GM23338 (cell line): Measurements from ENCODE around the gene FOXO3. TPM values are rescaled to one million over a fixed set of nuclear protein-coding genes. Genes with fewer than 3 reads are reported as not detected.

Source experiments
- ATAC-seq: fragments of 200-7000 bp; cut with Tn5 transposase; 3 replicates; pipeline ENCODE4 v1.9.1; 2020
- DNase-seq: peaks from one replicate; pipeline ENCODE4 v3.0.0-alpha.2; 2015; ENCODE audit warnings: low spot score
- H2AFZ ChIP-seq: fragments of 200-600 bp; sonication (generic); 2 replicates; pipeline ENCODE4 v1.8.0; 2016; ENCODE audit warnings: antibody characterized with exemption, mild to moderate bottlenecking, moderate library complexity
- H3F3A ChIP-seq: fragments of 200-600 bp; sonication (generic); replicated peaks from 2 replicates; pipeline ENCODE4 v1.8.0; 2017; ENCODE audit warnings: antibody characterized with exemption, mixed run types, low read depth
- H3K27ac ChIP-seq: fragments of 200-600 bp; sonication (generic); 2 replicates; pipeline ENCODE4 v1.6.1; 2016; ENCODE audit warnings: low read depth
- H3K27me3 ChIP-seq: fragments of 200-600 bp; sonication (generic); 2 replicates; pipeline ENCODE4 v1.8.0; 2016; ENCODE audit warnings: mild to moderate bottlenecking, mixed run types, moderate library complexity; ENCODE audit not compliant: insufficient read depth
- H3K36me3 ChIP-seq: fragments of 200-600 bp; sonication (generic); 2 replicates; pipeline ENCODE4 v1.8.0; 2016; ENCODE audit warnings: mild to moderate bottlenecking; ENCODE audit not compliant: insufficient read depth
- H3K4me1 ChIP-seq: fragments of 200-600 bp; sonication (generic); 2 replicates; pipeline ENCODE4 v1.8.0; 2016; ENCODE audit warnings: mild to moderate bottlenecking, moderate library complexity; ENCODE audit not compliant: insufficient read depth
- H3K4me2 ChIP-seq: fragments of 200-600 bp; sonication (generic); 2 replicates; pipeline ENCODE4 v1.7.1; 2017; ENCODE audit warnings: mixed run types
- H3K4me3 ChIP-seq: fragments of 200-600 bp; sonication (generic); 2 replicates; pipeline ENCODE4 v1.6.1; 2016; ENCODE audit warnings: mixed run types
- H3K79me2 ChIP-seq: fragments of 200-600 bp; sonication (generic); replicated peaks from 2 replicates; pipeline ENCODE4 v1.8.0; 2017; ENCODE audit warnings: mild to moderate bottlenecking; ENCODE audit not compliant: insufficient read depth
- H3K9me2 ChIP-seq: fragments of 200-600 bp; sonication (generic); 2 replicates; pipeline ENCODE4 v1.8.0; 2017; ENCODE audit not compliant: insufficient read depth
- H4K20me1 ChIP-seq: fragments of 200-600 bp; sonication (generic); replicated peaks from 2 replicates; pipeline ENCODE4 v1.8.0; 2017; ENCODE audit warnings: mild to moderate bottlenecking; ENCODE audit not compliant: insufficient read depth
- H3K27ac Mint-ChIP-seq: 2 replicates; pipeline ENCODE4 v1.8.0; 2020; ENCODE audit warnings: inconsistent platforms, mild to moderate bottlenecking, moderate library complexity, mixed read lengths
- H3K27me3 Mint-ChIP-seq: 3 replicates; pipeline ENCODE4 v1.8.0; 2022; ENCODE audit warnings: low read depth, mild to moderate bottlenecking, moderate library complexity, mixed read lengths, inconsistent platforms; ENCODE audit not compliant: insufficient read depth, poor library complexity
- H3K36me3 Mint-ChIP-seq: 3 replicates; pipeline ENCODE4 v1.8.0; 2021; ENCODE audit warnings: low read depth, mild to moderate bottlenecking, inconsistent platforms, moderate library complexity, mixed read lengths
- H3K4me1 Mint-ChIP-seq: 3 replicates; pipeline ENCODE4 v1.8.0; 2020; ENCODE audit warnings: mild to moderate bottlenecking, inconsistent platforms, mixed read lengths
- H3K4me3 Mint-ChIP-seq: 3 replicates; pipeline ENCODE4 v1.8.0; 2021; ENCODE audit warnings: moderate library complexity, mild to moderate bottlenecking, inconsistent platforms, mixed read lengths
- H3K9me3 Mint-ChIP-seq: 3 replicates; pipeline ENCODE4 v1.8.0; 2020; ENCODE audit warnings: moderate library complexity, mild to moderate bottlenecking, inconsistent platforms, mixed read lengths
- CREB1 ChIP-seq: fragments of 250-450 bp; sonication (Bioruptor Pico); IDR thresholded peaks from 2 replicates; pipeline ENCODE4 v1.5.0; 2020; ENCODE audit warnings: low read depth, mild to moderate bottlenecking, moderate library complexity
- EZH2 ChIP-seq: fragments of 200-600 bp; sonication (generic); IDR thresholded peaks from one replicate; pipeline ENCODE4 v1.8.0; 2017; ENCODE audit warnings: antibody characterized with exemption, mild to moderate bottlenecking, low read depth; ENCODE audit not compliant: unreplicated experiment
- EZH2phosphoT487 ChIP-seq: fragments of 200-600 bp; sonication (generic); IDR thresholded peaks from one replicate; pipeline ENCODE4 v1.8.1; 2018; ENCODE audit warnings: antibody characterized with exemption; ENCODE audit not compliant: unreplicated experiment
- JUNB ChIP-seq: IDR thresholded peaks from one replicate; pipeline ENCODE4 v1.6.1; 2016; ENCODE audit warnings: antibody characterized with exemption; ENCODE audit not compliant: unreplicated experiment
- NANOG ChIP-seq: IDR thresholded peaks from 2 replicates; pipeline ENCODE4 v1.6.1; 2016; ENCODE audit warnings: antibody characterized with exemption, borderline replicate concordance
- STAT1 ChIP-seq: IDR thresholded peaks from one replicate; pipeline ENCODE4 v1.6.1; 2016; ENCODE audit warnings: antibody characterized with exemption; ENCODE audit not compliant: unreplicated experiment
- ZNF114 ChIP-seq: fragments of 250-450 bp; sonication (Bioruptor Pico); IDR thresholded peaks from 2 replicates; pipeline ENCODE4 v1.5.0; 2020; ENCODE audit warnings: mild to moderate bottlenecking, moderate library complexity
- ZNF331 ChIP-seq: fragments of 250-450 bp; sonication (Bioruptor Pico); IDR thresholded peaks from 2 replicates; pipeline ENCODE4 v1.5.0; 2020; ENCODE audit warnings: low read depth, mild to moderate bottlenecking, moderate library complexity
- polyA plus RNA-seq: library from polyadenylated mRNA; unstranded; fragments of >200 nt; fragmentation: Nextera tagmentation; extraction: Ambion mirVana; gene quantifications from 2 replicates; pipeline ENCODE4 v1.2.1, GENCODE V29; 2016
- total RNA-seq: library from RNA; depleted of rRNA; stranded (reverse); fragments of >200 nt; shearing (Covaris generic); gene quantifications from 2 replicates; pipeline ENCODE4 v1.2.3, GENCODE V29; 2014
- TF ChIP-seq, protein P1 (sequence below): fragments of 250-450 bp; sonication (Bioruptor Pico); IDR thresholded peaks from 2 replicates; pipeline ENCODE4 v1.5.0; 2020; ENCODE audit warnings: mild to moderate bottlenecking, moderate library complexity
- TF ChIP-seq, protein P2 (sequence below), 2 experiments: fragments of 200-600 bp in 1 of 2; sonication (generic) in 1 of 2; conservative IDR thresholded peaks; 2 replicates each; pipeline versions ENCODE4 v1.5.1 to v1.6.1; 2016 to 2017; ENCODE audit warnings: antibody characterized with exemption in 2 of 2, low read depth in 2 of 2, mild to moderate bottlenecking in 2 of 2, moderate library complexity in 1 of 2
- TF ChIP-seq, protein P3 (sequence below): IDR thresholded peaks from one replicate; pipeline ENCODE4 v1.6.1; 2018; ENCODE audit warnings: antibody characterized with exemption; ENCODE audit not compliant: unreplicated experiment

The FOXO3 gene
- total and polyA plus RNA-seq, 2 experiments from 2014 or later, result 9.8 to 20.2 TPM

DNA sequence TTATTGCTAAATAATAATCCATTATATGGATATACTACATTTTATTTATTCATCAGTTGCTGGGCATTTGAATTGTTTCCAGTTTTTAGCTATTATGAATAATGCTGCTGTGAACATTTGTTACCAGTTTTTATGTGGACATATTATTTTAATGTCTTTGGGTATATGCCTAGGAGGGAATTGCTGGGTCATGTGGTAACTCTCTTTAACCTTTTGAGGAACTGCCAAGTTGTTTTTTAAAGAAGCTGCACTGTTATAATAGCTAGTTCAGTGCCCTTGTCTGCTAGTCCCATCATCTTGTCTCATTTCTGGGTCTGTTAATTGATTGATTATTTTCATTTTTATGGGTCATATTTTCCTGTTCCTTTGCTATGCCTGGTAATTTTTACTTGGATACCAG lies 56.3 kb downstream of the FOXO3 start:
- H3K4me3 Mint-ChIP-seq, result no peak overlapping the region
- ATAC-seq, result no peak

More for the DNA sequence above, 56.3 kb downstream of the FOXO3 start:
- Histone ChIP-seq H3F3A (no peaks in the 10 kb centered on the region), H3K36me3 (no peaks in the 10 kb centered on the region), H3K79me2 (peaks cover 93% of the 10 kb centered on the region), H4K20me1 (peaks cover 3% of the 10 kb centered on the region; the same call in 1 of the 2 replicates), H3K27me3 (no peaks in the 10 kb centered on the region), H3K9me2 (no peaks in the 10 kb centered on the region), H3K4me1 (no peaks in the 10 kb centered on the region; the same call in 1 of the 2 replicates), H3K4me2 (no peak overlapping the region), H2AFZ (no peak overlapping the region), H3K4me3 (no peak overlapping the region), H3K27ac (no peak overlapping the region)
- no peak overlapping the region for H3K27ac Mint-ChIP-seq
- peaks cover 8% of the 10 kb centered on the region; the same call in 2 of the 3 replicates for H3K9me3 Mint-ChIP-seq
- no peak for DNase-seq
- no peaks in the 10 kb centered on the region for H3K27me3 Mint-ChIP-seq
- peaks cover 20% of the 10 kb centered on the region for H3K4me1 Mint-ChIP-seq
- no peak for TF ChIP-seq ZNF114 (CRISPR knock-in tag)
- TF ChIP-seq JUNB, result no peak
- TF ChIP-seq EZH2, result no peak
- TF ChIP-seq, protein P1, sequence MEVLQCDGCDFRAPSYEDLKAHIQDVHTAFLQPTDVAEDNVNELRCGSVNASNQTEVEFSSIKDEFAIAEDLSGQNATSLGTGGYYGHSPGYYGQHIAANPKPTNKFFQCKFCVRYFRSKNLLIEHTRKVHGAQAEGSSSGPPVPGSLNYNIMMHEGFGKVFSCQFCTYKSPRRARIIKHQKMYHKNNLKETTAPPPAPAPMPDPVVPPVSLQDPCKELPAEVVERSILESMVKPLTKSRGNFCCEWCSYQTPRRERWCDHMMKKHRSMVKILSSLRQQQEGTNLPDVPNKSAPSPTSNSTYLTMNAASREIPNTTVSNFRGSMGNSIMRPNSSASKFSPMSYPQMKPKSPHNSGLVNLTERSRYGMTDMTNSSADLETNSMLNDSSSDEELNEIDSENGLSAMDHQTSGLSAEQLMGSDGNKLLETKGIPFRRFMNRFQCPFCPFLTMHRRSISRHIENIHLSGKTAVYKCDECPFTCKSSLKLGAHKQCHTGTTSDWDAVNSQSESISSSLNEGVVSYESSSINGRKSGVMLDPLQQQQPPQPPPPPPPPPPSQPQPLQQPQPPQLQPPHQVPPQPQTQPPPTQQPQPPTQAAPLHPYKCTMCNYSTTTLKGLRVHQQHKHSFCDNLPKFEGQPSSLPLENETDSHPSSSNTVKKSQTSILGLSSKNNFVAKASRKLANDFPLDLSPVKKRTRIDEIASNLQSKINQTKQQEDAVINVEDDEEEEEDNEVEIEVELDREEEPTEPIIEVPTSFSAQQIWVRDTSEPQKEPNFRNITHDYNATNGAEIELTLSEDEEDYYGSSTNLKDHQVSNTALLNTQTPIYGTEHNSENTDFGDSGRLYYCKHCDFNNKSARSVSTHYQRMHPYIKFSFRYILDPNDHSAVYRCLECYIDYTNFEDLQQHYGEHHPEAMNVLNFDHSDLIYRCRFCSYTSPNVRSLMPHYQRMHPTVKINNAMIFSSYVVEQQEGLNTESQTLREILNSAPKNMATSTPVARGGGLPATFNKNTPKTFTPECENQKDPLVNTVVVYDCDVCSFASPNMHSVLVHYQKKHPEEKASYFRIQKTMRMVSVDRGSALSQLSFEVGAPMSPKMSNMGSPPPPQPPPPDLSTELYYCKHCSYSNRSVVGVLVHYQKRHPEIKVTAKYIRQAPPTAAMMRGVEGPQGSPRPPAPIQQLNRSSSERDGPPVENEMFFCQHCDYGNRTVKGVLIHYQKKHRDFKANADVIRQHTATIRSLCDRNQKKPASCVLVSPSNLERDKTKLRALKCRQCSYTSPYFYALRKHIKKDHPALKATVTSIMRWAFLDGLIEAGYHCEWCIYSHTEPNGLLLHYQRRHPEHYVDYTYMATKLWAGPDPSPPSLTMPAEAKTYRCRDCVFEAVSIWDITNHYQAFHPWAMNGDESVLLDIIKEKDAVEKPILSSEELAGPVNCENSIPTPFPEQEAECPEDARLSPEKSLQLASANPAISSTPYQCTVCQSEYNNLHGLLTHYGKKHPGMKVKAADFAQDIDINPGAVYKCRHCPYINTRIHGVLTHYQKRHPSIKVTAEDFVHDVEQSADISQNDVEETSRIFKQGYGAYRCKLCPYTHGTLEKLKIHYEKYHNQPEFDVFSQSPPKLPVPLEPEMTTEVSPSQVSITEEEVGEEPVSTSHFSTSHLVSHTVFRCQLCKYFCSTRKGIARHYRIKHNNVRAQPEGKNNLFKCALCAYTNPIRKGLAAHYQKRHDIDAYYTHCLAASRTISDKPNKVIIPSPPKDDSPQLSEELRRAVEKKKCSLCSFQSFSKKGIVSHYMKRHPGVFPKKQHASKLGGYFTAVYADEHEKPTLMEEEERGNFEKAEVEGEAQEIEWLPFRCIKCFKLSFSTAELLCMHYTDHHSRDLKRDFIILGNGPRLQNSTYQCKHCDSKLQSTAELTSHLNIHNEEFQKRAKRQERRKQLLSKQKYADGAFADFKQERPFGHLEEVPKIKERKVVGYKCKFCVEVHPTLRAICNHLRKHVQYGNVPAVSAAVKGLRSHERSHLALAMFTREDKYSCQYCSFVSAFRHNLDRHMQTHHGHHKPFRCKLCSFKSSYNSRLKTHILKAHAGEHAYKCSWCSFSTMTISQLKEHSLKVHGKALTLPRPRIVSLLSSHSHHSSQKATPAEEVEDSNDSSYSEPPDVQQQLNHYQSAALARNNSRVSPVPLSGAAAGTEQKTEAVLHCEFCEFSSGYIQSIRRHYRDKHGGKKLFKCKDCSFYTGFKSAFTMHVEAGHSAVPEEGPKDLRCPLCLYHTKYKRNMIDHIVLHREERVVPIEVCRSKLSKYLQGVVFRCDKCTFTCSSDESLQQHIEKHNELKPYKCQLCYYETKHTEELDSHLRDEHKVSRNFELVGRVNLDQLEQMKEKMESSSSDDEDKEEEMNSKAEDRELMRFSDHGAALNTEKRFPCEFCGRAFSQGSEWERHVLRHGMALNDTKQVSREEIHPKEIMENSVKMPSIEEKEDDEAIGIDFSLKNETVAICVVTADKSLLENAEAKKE (CRISPR knock-in tag), result no peak
- no peak for TF ChIP-seq ZNF331 (CRISPR knock-in tag)
- TF ChIP-seq NANOG, result no peak
- TF ChIP-seq CREB1 (CRISPR knock-in tag), result no peak
- TF ChIP-seq, protein P2, sequence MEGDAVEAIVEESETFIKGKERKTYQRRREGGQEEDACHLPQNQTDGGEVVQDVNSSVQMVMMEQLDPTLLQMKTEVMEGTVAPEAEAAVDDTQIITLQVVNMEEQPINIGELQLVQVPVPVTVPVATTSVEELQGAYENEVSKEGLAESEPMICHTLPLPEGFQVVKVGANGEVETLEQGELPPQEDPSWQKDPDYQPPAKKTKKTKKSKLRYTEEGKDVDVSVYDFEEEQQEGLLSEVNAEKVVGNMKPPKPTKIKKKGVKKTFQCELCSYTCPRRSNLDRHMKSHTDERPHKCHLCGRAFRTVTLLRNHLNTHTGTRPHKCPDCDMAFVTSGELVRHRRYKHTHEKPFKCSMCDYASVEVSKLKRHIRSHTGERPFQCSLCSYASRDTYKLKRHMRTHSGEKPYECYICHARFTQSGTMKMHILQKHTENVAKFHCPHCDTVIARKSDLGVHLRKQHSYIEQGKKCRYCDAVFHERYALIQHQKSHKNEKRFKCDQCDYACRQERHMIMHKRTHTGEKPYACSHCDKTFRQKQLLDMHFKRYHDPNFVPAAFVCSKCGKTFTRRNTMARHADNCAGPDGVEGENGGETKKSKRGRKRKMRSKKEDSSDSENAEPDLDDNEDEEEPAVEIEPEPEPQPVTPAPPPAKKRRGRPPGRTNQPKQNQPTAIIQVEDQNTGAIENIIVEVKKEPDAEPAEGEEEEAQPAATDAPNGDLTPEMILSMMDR (conservative IDR thresholded peaks at IDR 0.05; ENCODE audit: low read depth in 2 of 2), result no peak
- no peak for TF ChIP-seq EZH2phosphoT487
- TF ChIP-seq, protein P3, sequence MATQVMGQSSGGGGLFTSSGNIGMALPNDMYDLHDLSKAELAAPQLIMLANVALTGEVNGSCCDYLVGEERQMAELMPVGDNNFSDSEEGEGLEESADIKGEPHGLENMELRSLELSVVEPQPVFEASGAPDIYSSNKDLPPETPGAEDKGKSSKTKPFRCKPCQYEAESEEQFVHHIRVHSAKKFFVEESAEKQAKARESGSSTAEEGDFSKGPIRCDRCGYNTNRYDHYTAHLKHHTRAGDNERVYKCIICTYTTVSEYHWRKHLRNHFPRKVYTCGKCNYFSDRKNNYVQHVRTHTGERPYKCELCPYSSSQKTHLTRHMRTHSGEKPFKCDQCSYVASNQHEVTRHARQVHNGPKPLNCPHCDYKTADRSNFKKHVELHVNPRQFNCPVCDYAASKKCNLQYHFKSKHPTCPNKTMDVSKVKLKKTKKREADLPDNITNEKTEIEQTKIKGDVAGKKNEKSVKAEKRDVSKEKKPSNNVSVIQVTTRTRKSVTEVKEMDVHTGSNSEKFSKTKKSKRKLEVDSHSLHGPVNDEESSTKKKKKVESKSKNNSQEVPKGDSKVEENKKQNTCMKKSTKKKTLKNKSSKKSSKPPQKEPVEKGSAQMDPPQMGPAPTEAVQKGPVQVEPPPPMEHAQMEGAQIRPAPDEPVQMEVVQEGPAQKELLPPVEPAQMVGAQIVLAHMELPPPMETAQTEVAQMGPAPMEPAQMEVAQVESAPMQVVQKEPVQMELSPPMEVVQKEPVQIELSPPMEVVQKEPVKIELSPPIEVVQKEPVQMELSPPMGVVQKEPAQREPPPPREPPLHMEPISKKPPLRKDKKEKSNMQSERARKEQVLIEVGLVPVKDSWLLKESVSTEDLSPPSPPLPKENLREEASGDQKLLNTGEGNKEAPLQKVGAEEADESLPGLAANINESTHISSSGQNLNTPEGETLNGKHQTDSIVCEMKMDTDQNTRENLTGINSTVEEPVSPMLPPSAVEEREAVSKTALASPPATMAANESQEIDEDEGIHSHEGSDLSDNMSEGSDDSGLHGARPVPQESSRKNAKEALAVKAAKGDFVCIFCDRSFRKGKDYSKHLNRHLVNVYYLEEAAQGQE, result no peak
- TF ChIP-seq STAT1, result no peak
- H3K36me3 Mint-ChIP-seq, result peaks cover 8% of the 10 kb centered on the region
